GM19463 (cell line): Measurements from ENCODE around the gene TRIM49C.
"Not testable (repeated sequence)": the region's sequence is repeated elsewhere in the genome, so short reads cannot be mapped to it uniquely, and the experiment has no call there.

Experiments used
- ATAC-seq: cut with Tn5 transposase; IDR thresholded peaks from one replicate; pipeline ENCODE4 v1.9.1; 2021; ENCODE audit warnings: mild to moderate bottlenecking, moderate library complexity; ENCODE audit not compliant: unreplicated experiment

Gene TRIM49C

GRCh38 chr11:90030806-90031205 lies at the start of gene TRIM49C:
Gene TRIM49C (plus strand): TSS chr11:90031106. CDS start chr11:90035212, 4,106 bp downstream.
- ATAC-seq: not testable (repeated sequence)

GRCh38 chr11:90024184-90024583 lies 6.7 kb upstream of the TRIM49C start:
- not testable (repeated sequence) for ATAC-seq

GRCh38 chr11:90051591-90052209 lies 20.8 kb downstream of the TRIM49C start:
- ATAC-seq: not testable (repeated sequence)

- ATAC-seq: not testable (repeated sequence)
These were observed 21.4 kb downstream of the TRIM49C start for GRCh38 chr11:90052311-90052710.

- ATAC-seq: not testable (repeated sequence)
These were observed 22.6 kb downstream of the TRIM49C start for GRCh38 chr11:90053545-90053944.

GRCh38 chr11:90085650-90086049 lies 54.7 kb downstream of the TRIM49C start, which contains the start of gene UBTFL1:
Gene UBTFL1 (plus strand): TSS chr11:90085950. CDS start chr11:90085950, 0 bp downstream.
- not testable (repeated sequence) for ATAC-seq

- ATAC-seq: not testable (repeated sequence)
These were observed 57.8 kb downstream of the TRIM49C start for GRCh38 chr11:90088731-90089130.
